PC-3 (cell line): ENCODE measurements around the gene PTPN21.

Experiments
- CTCF ChIP-seq: fragments of 300-600 bp; sonication (generic); conservative IDR thresholded peaks from 2 replicates; pipeline ENCODE4 v1.5.1; 2017; ENCODE audit warnings: antibody characterized with exemption, low read depth, mild to moderate bottlenecking, low read length
- EZH2phosphoT487 ChIP-seq: fragments of 300-600 bp; sonication (generic); IDR thresholded peaks from 2 replicates; pipeline ENCODE4 v1.6.1; 2018; ENCODE audit warnings: mild to moderate bottlenecking, antibody characterized with exemption, low read length, borderline replicate concordance

DNA sequence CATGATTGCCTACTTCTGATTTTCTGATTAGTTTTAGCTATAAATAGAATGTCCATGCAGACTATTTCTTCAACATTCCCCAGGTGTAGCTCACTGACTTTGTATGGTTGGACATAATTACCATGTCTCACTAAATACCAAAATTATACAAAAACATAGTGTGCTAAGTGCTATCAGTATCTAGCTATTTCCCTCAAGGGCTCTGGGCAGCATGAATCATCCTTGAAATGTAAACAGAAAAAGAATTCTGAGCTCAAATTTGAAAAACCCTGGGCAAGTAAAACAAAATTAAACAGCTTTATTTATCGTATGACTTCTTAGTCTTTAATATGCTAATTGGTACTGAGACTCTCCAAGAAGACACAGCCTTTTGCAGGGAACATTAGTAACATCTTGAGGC lies 86.4 kb downstream of the PTPN21 start:
- TF ChIP-seq CTCF (no peak), EZH2phosphoT487 (no peak)
